OCI-LY3 (cell line): ENCODE measurements around the gene CAVIN3.
A peak's percentile ranks its signal among the peaks of the same experiment; 100 is the strongest.

Source experiments
- H2AFZ ChIP-seq: fragments of 200-600, 300-600 bp; shearing (Covaris generic); 2 replicates; pipeline ENCODE4 v1.6.0; 2014; ENCODE audit warnings: antibody characterized with exemption, low read depth, low read length
- H3K27ac ChIP-seq: fragments of 200-600, 300-600 bp; sonication (generic); 2 replicates; pipeline ENCODE4 v1.5.1; 2014; ENCODE audit warnings: mild to moderate bottlenecking, low read length, moderate library complexity, mixed read lengths
- H3K27me3 ChIP-seq: fragments of 200-600, 300-600 bp; sonication (generic); 2 replicates; pipeline ENCODE4 v1.6.1; 2014; ENCODE audit warnings: low read depth, low read length, mixed read lengths
- H3K36me3 ChIP-seq: fragments of 200-600, 300-600 bp; sonication (generic); replicated peaks from 2 replicates; pipeline ENCODE3; 2014; ENCODE audit warnings: low read depth, low read length, mixed read lengths
- H3K4me1 ChIP-seq: fragments of 300-600, 200-600 bp; sonication (generic); 2 replicates; pipeline ENCODE4 v1.6.1; 2014; ENCODE audit warnings: low read length, mixed read lengths
- H3K4me2 ChIP-seq: fragments of 200-600, 300-600 bp; sonication (generic); 2 replicates; pipeline ENCODE4 v1.6.1; 2014; ENCODE audit warnings: low read length, mixed read lengths
- H3K4me3 ChIP-seq: fragments of 300-600, 200-600 bp; sonication (generic); 2 replicates; pipeline ENCODE4 v1.5.1; 2014; ENCODE audit warnings: antibody characterized with exemption, mild to moderate bottlenecking, low read length, moderate library complexity
- H3K79me2 ChIP-seq: fragments of 300-600, 200-600 bp; shearing (Covaris generic); 2 replicates; pipeline ENCODE4 v1.6.1; 2014; ENCODE audit warnings: mild to moderate bottlenecking, low read length, mixed read lengths
- H3K9ac ChIP-seq: fragments of 300-600, 200-600 bp; shearing (Covaris generic); 2 replicates; pipeline ENCODE4 v1.6.0; 2014; ENCODE audit warnings: mild to moderate bottlenecking, low read length, moderate library complexity
- H3K9me3 ChIP-seq: fragments of 200-600, 300-600 bp; shearing (Covaris generic); 2 replicates; pipeline ENCODE4 v1.6.1; 2014; ENCODE audit warnings: low read length, mixed read lengths; ENCODE audit not compliant: insufficient read depth
- H4K20me1 ChIP-seq: fragments of 200-600, 300-600 bp; sonication (generic); 2 replicates; pipeline ENCODE4 v1.6.1; 2016; ENCODE audit warnings: low read length, mixed read lengths; ENCODE audit not compliant: insufficient read depth
- EZH2phosphoT487 ChIP-seq: fragments of 200-600 bp; shearing (Covaris generic); IDR thresholded peaks from 2 replicates; pipeline ENCODE4 v1.6.1; 2018; ENCODE audit warnings: antibody characterized with exemption, mixed run types, low read depth
- TF ChIP-seq, protein P1 (sequence below): fragments of 200-600, 300-600 bp; sonication (generic); IDR thresholded peaks from 2 replicates; pipeline ENCODE4 v1.5.1; 2014; ENCODE audit warnings: antibody characterized with exemption, low read length, low read depth

CAVIN3 gene

DNA sequence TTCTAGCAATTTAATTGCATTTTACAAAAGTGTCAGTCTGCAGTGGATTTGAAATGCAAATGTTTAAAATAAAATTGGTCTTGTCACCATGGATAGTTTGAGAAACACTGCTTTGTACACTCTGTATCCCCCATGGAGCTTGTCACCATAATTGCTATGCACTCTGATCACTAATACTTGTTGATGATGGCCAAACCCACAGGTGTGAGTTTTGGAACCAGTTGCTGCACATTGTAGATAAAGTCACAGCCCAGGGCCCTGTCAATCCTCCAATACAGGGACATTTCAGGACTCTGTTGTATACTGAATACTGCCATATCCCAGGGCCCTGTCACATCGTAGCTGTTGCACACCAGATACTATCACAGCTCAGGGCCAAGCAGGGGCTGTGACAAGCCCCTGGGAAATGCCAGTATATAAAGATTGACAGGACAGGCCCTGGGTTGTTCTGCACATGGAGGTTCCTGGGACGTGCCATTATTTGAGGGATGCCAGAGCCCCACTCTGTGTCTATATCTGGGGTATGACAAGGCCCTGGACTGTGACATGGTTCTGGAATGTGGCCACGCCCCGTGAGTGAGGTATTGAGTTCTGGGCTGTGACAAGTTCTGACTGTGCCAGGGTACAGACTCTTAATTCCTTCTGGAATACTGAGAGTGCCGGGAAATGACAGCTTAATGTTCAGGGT lies 42.0 kb upstream of the CAVIN3 start:
- Histone ChIP-seq H3K27ac (no peak overlapping the region), H3K36me3 (no peaks in the 10 kb centered on the region), H3K4me1 (no peaks in the 10 kb centered on the region), H3K27me3 (peaks cover 12% of the 10 kb centered on the region), H3K9me3 (no peaks in the 10 kb centered on the region), H4K20me1 (no peaks in the 10 kb centered on the region), H3K4me2 (no peak overlapping the region), H3K9ac (no peak overlapping the region), H2AFZ (no peak overlapping the region), H3K4me3 (no peak overlapping the region), H3K79me2 (no peaks in the 10 kb centered on the region)
- TF ChIP-seq, protein P1, sequence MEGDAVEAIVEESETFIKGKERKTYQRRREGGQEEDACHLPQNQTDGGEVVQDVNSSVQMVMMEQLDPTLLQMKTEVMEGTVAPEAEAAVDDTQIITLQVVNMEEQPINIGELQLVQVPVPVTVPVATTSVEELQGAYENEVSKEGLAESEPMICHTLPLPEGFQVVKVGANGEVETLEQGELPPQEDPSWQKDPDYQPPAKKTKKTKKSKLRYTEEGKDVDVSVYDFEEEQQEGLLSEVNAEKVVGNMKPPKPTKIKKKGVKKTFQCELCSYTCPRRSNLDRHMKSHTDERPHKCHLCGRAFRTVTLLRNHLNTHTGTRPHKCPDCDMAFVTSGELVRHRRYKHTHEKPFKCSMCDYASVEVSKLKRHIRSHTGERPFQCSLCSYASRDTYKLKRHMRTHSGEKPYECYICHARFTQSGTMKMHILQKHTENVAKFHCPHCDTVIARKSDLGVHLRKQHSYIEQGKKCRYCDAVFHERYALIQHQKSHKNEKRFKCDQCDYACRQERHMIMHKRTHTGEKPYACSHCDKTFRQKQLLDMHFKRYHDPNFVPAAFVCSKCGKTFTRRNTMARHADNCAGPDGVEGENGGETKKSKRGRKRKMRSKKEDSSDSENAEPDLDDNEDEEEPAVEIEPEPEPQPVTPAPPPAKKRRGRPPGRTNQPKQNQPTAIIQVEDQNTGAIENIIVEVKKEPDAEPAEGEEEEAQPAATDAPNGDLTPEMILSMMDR: no peak
- TF ChIP-seq EZH2phosphoT487: no peak

DNA sequence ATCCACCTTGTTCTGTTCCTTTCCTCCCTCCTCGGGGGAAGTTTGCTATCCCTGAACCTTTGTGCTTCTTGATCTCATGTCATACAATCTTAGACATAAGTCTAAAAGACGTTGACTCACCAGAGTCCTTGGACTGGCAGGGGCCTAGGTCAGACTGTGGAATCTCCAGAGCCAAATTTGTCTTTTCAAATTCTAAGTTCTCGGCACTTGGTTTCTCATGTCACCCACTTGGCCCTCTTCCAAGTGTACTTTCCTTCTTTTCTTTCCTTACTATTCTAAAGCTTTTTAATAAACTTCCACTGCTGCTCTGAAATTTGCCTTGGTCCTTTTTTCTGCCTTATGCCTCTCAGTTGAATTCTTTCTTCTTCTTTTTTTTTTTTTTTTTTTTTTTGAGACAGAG lies 39.9 kb upstream of the CAVIN3 start:
- Histone ChIP-seq H3K36me3 (no peaks in the 10 kb centered on the region), H3K27me3 (peaks cover 4% of the 10 kb centered on the region), H2AFZ (no peak overlapping the region), H3K4me1 (no peaks in the 10 kb centered on the region), H3K9ac (no peak overlapping the region), H3K9me3 (no peaks in the 10 kb centered on the region), H4K20me1 (no peaks in the 10 kb centered on the region), H3K79me2 (no peaks in the 10 kb centered on the region), H3K4me3 (no peak overlapping the region), H3K27ac (no peak overlapping the region), H3K4me2 (no peak overlapping the region)
- TF ChIP-seq EZH2phosphoT487: no peak
- TF ChIP-seq, protein P1: no peak

DNA sequence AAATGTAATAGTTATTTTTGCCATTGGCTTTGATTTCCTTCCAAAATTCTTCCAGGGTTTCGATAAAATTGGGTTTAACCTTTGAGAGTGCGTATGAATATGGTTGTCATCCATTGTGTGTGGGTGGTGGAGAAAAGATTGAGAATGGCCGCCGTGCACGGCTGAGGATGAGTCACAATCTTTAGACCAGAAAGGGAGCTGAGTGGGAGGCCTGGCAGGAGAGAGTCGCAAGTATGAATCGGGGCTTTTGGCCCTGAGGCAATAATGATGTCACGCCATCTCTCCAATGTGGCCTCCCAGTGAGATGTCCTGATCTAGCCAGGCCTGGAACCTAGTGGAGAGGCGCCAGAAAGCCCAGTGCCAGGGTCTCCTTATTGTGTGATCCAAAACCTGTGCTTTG lies 36.9 kb upstream of the CAVIN3 start:
- Histone ChIP-seq H3K27me3 (peaks cover 4% of the 10 kb centered on the region; the same call in 1 of the 2 replicates), H3K4me3 (no peak overlapping the region), H3K36me3 (no peaks in the 10 kb centered on the region), H3K79me2 (no peaks in the 10 kb centered on the region), H2AFZ (no peak overlapping the region), H3K9me3 (no peaks in the 10 kb centered on the region), H4K20me1 (no peaks in the 10 kb centered on the region), H3K4me2 (no peak overlapping the region), H3K9ac (no peak overlapping the region), H3K4me1 (no peaks in the 10 kb centered on the region), H3K27ac (no peak overlapping the region)
- TF ChIP-seq, protein P1: no peak
- no peak for TF ChIP-seq EZH2phosphoT487

DNA sequence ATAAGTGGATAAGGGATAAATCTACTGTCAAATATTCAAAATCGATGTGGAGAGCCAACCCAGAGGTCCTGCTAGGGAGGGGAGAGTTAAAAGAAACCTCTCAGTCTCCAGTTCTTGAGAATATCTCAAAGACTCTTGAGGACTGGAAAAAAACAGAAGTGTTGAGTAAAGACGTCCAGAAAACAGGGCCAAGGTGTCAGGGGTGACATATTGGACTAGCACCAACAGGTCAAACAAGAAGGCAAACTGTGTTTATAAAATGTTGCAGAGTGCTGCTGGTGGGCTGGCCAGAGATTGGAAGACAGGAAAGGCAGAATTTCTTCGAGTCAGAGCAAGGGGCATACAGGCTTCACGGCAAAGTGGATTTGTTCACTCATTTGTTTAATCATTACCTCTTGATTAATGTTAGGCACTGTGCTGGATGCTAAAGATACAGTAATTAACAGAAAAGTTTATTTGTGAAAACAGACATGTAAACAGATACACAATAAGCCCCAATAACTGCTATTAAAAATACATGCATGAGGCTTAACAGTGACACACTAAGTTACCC lies 36.3 kb upstream of the CAVIN3 start:
- no peak overlapping the region for H3K27ac ChIP-seq
- H3K27me3 ChIP-seq: peaks cover 11% of the 10 kb centered on the region; the same call in 1 of the 2 replicates
- H3K4me2 ChIP-seq: no peak overlapping the region
- no peaks in the 10 kb centered on the region for H3K4me1 ChIP-seq
- TF ChIP-seq, protein P1: no peak
- no peak for TF ChIP-seq EZH2phosphoT487
- no peaks in the 10 kb centered on the region for H3K9me3 ChIP-seq
- peak overlapping the region; percentile 20; the same call in 1 of the 2 replicates for H2AFZ ChIP-seq
- no peaks in the 10 kb centered on the region for H3K79me2 ChIP-seq
- no peak overlapping the region for H3K4me3 ChIP-seq
- no peaks in the 10 kb centered on the region for H4K20me1 ChIP-seq
- H3K36me3 ChIP-seq: no peaks in the 10 kb centered on the region
- no peak overlapping the region for H3K9ac ChIP-seq
